ENCODE results near the gene RBBP9.
"Not testable (repeated sequence)": the region's sequence is repeated elsewhere in the genome, so short reads cannot be mapped to it uniquely, and the experiment has no call there.

The RBBP9 gene

DNA sequence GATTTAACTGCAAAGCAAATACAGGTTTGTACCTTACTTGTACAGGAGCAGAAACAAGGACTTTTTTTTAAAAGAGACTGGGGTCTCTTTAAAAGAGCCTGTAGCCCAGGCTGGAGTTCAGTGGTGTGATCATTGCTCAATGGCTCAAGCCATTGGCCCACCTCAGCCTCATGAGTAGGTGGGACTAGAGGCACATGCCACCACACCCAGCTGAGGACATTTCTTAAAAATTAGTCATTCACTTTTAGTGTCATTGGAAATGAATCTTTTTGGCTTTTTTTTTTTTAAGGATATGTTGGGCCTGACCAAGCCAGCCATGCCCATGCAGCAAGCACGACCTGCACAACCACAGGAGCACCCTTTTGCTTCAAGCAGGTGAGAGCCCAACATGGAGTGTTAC is 27.6 kb upstream of the RBBP9 start:
- no peak overlapping the region for H3K4me3 ChIP-seq (replicated peaks in 1 of 2; ENCODE audit: low read depth in 2 of 2, low read length in 2 of 2)
- no peak for TF ChIP-seq CTCF (IDR thresholded peaks at IDR 0.05; ENCODE audit: low read depth, low read length)
- DNase-seq (ENCODE audit: low read depth in 2 of 2): peak; percentile 29 to 84

DNA sequence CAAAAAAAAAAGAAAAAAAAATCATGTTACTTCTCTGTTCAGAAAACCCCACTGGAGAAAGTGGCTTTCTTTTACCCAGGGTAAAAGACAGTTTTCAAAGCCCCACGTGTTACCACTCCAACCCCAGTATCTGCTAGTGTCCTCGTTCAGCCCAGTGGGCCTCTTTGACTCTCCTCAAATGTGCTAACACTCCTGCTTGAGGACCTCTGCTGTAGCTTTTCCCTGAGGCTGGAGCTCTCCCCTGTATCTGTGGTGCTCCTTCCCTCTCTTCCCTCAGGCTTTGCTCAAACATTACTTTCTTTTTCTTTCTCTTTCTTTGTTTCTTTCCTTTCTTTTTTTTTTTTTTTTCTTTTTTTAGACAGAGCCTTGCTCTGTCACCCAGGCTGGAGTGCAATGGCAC is 26.0 kb upstream of the RBBP9 start:
- H3K4me3 ChIP-seq (replicated peaks in 1 of 2; ENCODE audit: low read depth in 2 of 2, low read length in 2 of 2): no peak overlapping the region
- TF ChIP-seq CTCF (IDR thresholded peaks at IDR 0.05; ENCODE audit: low read depth, low read length): no peak
- no peak for DNase-seq (ENCODE audit: low read depth in 2 of 2)

- H3K4me3 ChIP-seq (replicated peaks in 1 of 2; ENCODE audit: low read depth in 2 of 2, low read length in 2 of 2): not testable (repeated sequence)
- DNase-seq (ENCODE audit: low read depth in 2 of 2): peak in 1 of 2 donors; percentile 37
These were observed 25.0 kb upstream of the RBBP9 start for GRCh38 chr20:18522066-18522465.

DNA sequence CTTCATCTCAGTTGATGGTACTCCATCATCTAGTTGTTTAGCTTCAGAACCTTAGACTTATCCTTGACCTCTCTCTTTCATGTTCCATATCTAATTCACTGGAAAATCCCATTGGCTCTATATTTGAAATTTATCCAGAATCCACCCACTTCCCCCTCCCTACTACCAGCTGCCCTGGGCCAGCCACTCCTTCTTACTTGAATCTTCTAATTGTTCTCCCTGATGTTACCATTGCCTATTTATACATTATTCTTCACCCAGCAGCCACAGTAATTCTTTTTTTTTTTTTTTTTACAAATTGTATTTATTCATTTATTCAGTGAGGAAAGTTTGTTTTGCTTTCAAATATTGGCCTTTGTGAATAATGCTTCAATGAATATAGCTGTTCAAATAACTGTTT is 18.9 kb upstream of the RBBP9 start:
- no peak overlapping the region for H3K4me3 ChIP-seq (replicated peaks in 1 of 2; ENCODE audit: low read depth in 2 of 2, low read length in 2 of 2)

DNA sequence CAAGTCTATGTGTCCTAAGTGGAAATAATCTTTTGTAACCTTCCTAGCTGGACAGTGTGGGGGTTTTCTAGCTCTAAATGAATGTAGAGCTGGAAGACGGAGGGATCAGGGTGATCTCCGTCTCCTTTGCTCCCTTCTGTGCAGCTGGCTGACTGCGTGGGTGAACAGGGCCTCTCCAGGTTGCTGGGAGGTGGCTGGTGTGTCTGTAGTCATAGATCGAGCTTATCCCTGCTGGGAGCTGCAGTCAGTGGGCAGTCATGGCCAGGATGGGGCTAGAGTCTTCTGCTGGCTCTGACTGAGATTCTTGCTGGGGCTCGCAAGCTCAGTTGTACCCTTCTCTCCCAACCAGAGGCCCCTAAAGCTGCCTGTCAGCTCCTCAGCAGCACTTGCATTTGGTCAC is 17.1 kb upstream of the RBBP9 start:
- TF ChIP-seq CTCF (IDR thresholded peaks at IDR 0.05; ENCODE audit: low read depth, low read length): no peak
- no peak for DNase-seq (ENCODE audit: low read depth in 2 of 2)
- H3K4me3 ChIP-seq (replicated peaks in 1 of 2; ENCODE audit: low read depth in 2 of 2, low read length in 2 of 2): no peak overlapping the region

More for the DNA sequence above, 18.9 kb upstream of the RBBP9 start:
- TF ChIP-seq CTCF (IDR thresholded peaks at IDR 0.05; ENCODE audit: low read depth, low read length): no peak
- no peak for DNase-seq (ENCODE audit: low read depth in 2 of 2)

GRCh38 chr20:18513208-18513607 is 16.2 kb upstream of the RBBP9 start:
- DNase-seq (ENCODE audit: low read depth in 2 of 2): no peak
- no peak for TF ChIP-seq CTCF (IDR thresholded peaks at IDR 0.05; ENCODE audit: low read depth, low read length)
- no peak overlapping the region for H3K4me3 ChIP-seq (replicated peaks in 1 of 2; ENCODE audit: low read depth in 2 of 2, low read length in 2 of 2)

- DNase-seq (ENCODE audit: low read depth in 2 of 2): no peak
- TF ChIP-seq CTCF (IDR thresholded peaks at IDR 0.05; ENCODE audit: low read depth, low read length): no peak
- H3K4me3 ChIP-seq (replicated peaks in 1 of 2; ENCODE audit: low read depth in 2 of 2, low read length in 2 of 2): no peak overlapping the region
These were observed 14.5 kb upstream of the RBBP9 start for GRCh38 chr20:18511571-18511970.

All from cardiac fibroblast (primary cell).